C4-2B (cell line): ENCODE data around the gene SPACA4.

Source experiments
- CTCF ChIP-seq: fragments of 450-650 bp; conservative IDR thresholded peaks from 2 replicates; pipeline ENCODE4 v1.5.1; 2017; ENCODE audit warnings: mild to moderate bottlenecking
- ZFX ChIP-seq: fragments of 450-650 bp; IDR thresholded peaks from 2 replicates; pipeline ENCODE4 v1.6.1; 2017

GRCh38 chr19:48578891-48579290 lies 27.7 kb upstream of the SPACA4 start:
- TF ChIP-seq CTCF = no peak
- TF ChIP-seq ZFX = no peak
